Spinal cord (tissue), 10 donors: Measurements from ENCODE around the gene GSG1L. TPM values are rescaled to one million over a fixed set of nuclear protein-coding genes. Genes with fewer than 3 reads are reported as not detected.

Source experiments
- DNase-seq, 6 donors: peaks; one replicate each; pipeline versions ENCODE4 v3.0.0 to v3.0.0-alpha.2; 2013 to 2015; ENCODE audit warnings: low spot score in 6 of 6, low read depth in 4 of 6
- H3K27ac ChIP-seq: one replicate; pipeline ENCODE4 v1.5.1; 2013; ENCODE audit warnings: low read depth, low read length, control low read depth
- H3K27me3 ChIP-seq: one replicate; pipeline ENCODE4 v1.6.1; 2013; ENCODE audit warnings: low read length; ENCODE audit not compliant: control insufficient read depth, insufficient read depth
- H3K36me3 ChIP-seq: one replicate; pipeline ENCODE4 v1.6.1; 2013; ENCODE audit warnings: low read length; ENCODE audit not compliant: control insufficient read depth, insufficient read depth
- H3K4me1 ChIP-seq: one replicate; pipeline ENCODE4 v1.6.1; 2013; ENCODE audit warnings: low read length; ENCODE audit not compliant: control insufficient read depth, insufficient read depth
- H3K4me3 ChIP-seq: one replicate; pipeline ENCODE4 v1.5.1; 2013; ENCODE audit warnings: low read depth, low read length, control low read depth
- H3K9me3 ChIP-seq: one replicate; pipeline ENCODE4 v1.6.1; 2013; ENCODE audit warnings: low read length; ENCODE audit not compliant: control insufficient read depth, insufficient read depth
- WGBS: methylation state at CpG from one replicate; pipeline ENCODE4 v1.1.5; 2013; ENCODE audit warnings: missing lambda C conversion rate; ENCODE audit not compliant: insufficient coverage; 5-methylcytosine and 5-hydroxymethylcytosine counted together
- polyA plus RNA-seq, 2 donors: library from polyadenylated mRNA; unstranded; fragments of 120-200 nt; gene quantifications; one replicate each; pipeline ENCODE4 v1.2.1, GENCODE V29; 2013; ENCODE audit not compliant: insufficient read length in 2 of 2
- total RNA-seq, 2 donors: library from RNA; depleted of rRNA in 1 of 2; stranded (reverse); fragments of 120-200 nt in 1 of 2; fragments of >200 nt in 1 of 2; gene quantifications; one replicate each; pipeline versions ENCODE4 v1.2.3 to v1.2.4, GENCODE V29; 2013 to 2014
- donor health status: healthy.

Gene GSG1L
- total and polyA plus RNA-seq, 4 donors, result 7.5 to 26.1 (median 18.0) TPM

DNA sequence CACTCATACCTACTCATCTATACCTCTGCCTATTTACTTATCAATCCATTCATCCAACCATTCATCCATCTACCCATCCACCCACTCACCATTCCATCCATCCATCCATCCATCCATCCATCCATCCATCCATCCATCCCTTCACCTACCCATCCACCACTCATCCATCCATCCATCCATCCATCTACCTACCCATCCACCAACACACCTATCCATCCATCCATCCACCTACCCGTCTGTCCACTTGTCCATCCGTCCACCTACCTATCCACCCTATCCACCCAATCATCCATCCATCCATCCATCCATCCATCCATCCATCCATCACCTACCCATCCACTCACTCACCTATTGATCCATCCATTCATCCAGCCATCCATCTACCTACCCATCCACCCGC is 235.7 kb downstream of the GSG1L start:
- H3K27ac ChIP-seq, result no peak overlapping the region
- DNase-seq, result no peak
- H3K27me3 ChIP-seq, result no peaks in the 10 kb centered on the region
- H3K9me3 ChIP-seq, result no peaks in the 10 kb centered on the region
- peaks cover 8% of the 10 kb centered on the region for H3K4me1 ChIP-seq
- 64% methylated on average over 3 of the region's 3 CpGs for WGBS
- no peaks in the 10 kb centered on the region for H3K36me3 ChIP-seq
- no peak overlapping the region for H3K4me3 ChIP-seq

DNA sequence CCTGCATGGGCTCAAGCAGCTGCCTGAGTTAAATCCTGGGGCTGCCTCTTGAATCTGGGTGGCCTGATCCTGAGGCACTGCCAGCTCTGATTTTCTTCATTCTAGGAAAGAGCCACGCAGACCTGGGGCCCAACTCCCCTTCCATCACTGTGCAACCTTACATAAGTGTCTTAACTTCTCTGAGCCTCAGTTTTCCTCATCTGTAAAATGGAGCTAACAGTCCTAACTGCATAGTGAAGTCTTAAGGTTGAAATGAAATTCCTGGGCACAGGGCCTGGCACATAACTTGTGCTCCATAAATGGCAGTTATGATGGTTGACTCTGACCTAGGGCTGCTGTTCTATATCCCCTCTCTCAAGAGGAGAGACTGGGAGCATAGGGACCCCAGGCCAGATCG is 236.6 kb downstream of the GSG1L start:
- Histone ChIP-seq H3K9me3 (no peaks in the 10 kb centered on the region), H3K4me1 (peaks cover 8% of the 10 kb centered on the region), H3K27me3 (no peaks in the 10 kb centered on the region), H3K36me3 (no peaks in the 10 kb centered on the region), H3K27ac (no peak overlapping the region), H3K4me3 (no peak overlapping the region)
- DNase-seq, result no peak
- 100% methylated on average over 1 of the region's 2 CpGs for WGBS

DNA sequence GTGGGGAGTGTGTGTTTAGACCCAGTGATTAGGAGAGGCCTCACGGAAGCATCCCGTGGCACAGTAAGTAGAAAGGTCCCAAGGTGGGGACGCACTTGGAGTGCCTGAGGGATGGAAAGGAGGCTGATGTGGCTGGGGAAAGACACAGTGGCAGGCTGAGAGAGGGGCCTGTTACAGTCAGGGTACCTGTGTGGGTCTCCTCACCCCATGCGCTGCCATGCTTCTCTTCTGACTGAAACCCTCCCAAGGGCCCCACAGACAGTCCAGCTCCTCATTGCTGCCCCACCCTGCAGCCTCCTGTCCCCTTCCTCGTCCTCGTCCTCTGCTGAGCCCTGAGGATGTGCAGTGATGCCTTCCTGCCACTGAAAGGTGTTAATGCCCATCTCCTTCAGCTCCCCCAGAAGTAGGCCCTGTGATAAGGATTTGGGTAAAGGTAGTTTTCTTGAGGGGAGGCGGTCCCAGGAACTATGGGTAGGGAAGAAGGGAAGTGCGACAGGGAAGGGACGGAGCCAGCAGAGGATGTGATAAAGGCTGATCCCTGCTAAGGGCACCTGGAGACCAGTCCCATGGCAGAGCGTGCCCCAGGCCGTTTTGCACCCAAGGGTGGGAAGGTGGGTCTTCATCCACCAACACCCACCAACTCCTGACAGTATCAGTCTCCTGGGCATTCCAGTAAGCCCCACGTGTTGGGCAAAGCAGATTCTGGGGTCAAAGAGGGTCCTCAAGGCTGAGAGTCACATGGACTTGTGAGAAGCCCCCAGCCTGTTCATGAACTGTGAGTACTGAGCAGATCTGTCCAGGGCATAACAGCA is 237.2 kb downstream of the GSG1L start:
- Histone ChIP-seq H3K9me3 (no peaks in the 10 kb centered on the region), H3K4me3 (no peak overlapping the region), H3K27me3 (no peaks in the 10 kb centered on the region), H3K4me1 (peaks cover 8% of the 10 kb centered on the region), H3K36me3 (no peaks in the 10 kb centered on the region), H3K27ac (no peak overlapping the region)
- 87% methylated on average over 9 of the region's 12 CpGs for WGBS
- no peak for DNase-seq

DNA sequence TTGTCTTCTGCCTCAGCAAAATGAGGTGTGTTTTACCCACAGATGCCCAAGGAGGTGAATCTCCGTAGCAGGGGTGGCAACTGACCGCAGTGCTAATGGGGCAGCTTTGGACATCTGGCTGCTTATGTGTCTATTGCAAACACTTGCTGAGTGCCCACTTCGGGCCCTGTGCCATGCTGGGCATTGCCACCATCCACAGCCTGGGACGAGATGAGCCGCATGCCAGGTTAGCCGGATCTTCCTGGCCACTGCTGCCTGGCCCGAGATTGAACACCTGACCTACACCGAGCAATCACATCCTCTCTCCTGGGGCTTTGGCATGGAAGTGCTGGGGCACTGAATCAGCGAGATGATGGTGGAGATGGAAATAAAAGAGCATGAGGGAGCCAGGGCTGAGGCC is 238.7 kb downstream of the GSG1L start:
- Histone ChIP-seq H3K9me3 (no peaks in the 10 kb centered on the region), H3K4me3 (no peak overlapping the region), H3K4me1 (peaks cover 8% of the 10 kb centered on the region), H3K36me3 (no peaks in the 10 kb centered on the region), H3K27ac (no peak overlapping the region), H3K27me3 (no peaks in the 10 kb centered on the region)
- peak in 1 of 6 donors; percentile 25 for DNase-seq
- 84% methylated on average over 3 of the region's 9 CpGs for WGBS

DNA sequence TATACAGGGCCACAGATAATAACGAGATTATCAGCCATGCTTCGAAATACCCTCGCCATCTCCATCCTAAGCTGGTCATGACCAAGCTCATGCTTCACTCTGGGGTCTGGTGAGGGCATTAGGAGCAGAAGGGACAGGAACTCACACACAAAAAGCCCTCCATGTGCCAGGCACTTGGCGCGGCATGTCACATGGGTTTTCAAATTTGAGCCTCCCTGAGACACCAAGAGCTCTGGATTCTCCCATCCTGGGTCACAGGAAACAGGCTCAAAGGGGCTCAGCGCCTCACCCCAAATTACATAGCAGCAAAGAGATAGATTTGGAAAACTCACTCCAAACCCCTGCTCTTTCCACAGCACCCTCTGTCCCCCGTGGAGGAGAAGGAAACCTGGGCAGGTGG is 239.5 kb downstream of the GSG1L start:
- Histone ChIP-seq H3K36me3 (no peaks in the 10 kb centered on the region), H3K27me3 (no peaks in the 10 kb centered on the region), H3K27ac (no peak overlapping the region), H3K4me1 (peaks cover 8% of the 10 kb centered on the region), H3K9me3 (no peaks in the 10 kb centered on the region), H3K4me3 (no peak overlapping the region)
- WGBS, result 84% methylated on average over 3 of the region's 7 CpGs
- DNase-seq, result no peak

DNA sequence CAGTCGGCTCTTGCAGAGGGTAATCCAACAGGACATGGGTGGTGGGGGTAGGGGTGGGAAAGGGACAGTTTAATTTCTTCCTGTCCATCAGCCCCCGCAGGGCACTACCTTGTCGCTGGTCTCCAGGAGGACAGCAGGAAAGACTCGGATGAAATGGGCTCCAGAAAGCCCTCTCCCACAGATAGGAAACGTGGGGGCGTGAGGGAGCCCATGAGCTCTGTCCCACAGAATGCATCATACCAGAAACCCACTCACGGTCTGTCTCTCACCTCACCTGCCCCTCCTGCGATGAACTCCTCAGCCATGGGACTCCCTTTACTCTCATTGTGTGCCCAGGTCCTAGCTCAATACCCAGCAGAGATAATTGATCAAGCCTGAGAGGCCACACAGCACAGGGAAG is 240.1 kb downstream of the GSG1L start:
- no peak for DNase-seq
- Histone ChIP-seq H3K27me3 (no peaks in the 10 kb centered on the region), H3K4me1 (peaks cover 8% of the 10 kb centered on the region), H3K36me3 (no peaks in the 10 kb centered on the region), H3K9me3 (no peaks in the 10 kb centered on the region), H3K27ac (no peak overlapping the region), H3K4me3 (no peak overlapping the region)
- WGBS, result 84% methylated on average over 4 of the region's 8 CpGs

DNA sequence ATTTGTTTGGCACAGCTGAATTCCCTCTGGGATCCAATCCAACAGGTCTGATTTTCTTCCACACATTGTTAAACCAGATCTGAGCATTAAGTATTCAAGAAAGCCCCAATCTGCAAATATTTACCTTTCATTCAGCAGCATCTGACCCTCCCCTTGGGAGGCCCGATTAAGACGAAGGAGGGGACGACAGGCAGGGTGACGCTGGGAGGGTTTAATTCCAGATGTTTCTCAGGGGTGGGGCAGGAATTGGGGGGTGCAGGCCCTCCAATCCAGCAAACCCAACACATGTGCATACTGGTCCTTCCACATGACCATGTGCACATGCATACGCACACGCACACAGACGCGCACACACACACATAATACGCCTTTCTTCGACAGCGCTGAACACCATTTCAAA is 240.5 kb downstream of the GSG1L start:
- Histone ChIP-seq H3K4me1 (peaks cover 8% of the 10 kb centered on the region), H3K9me3 (no peaks in the 10 kb centered on the region), H3K27ac (no peak overlapping the region), H3K36me3 (no peaks in the 10 kb centered on the region), H3K27me3 (no peaks in the 10 kb centered on the region), H3K4me3 (no peak overlapping the region)
- WGBS, result 100% methylated on average over 5 of the region's 11 CpGs
- no peak for DNase-seq

DNA sequence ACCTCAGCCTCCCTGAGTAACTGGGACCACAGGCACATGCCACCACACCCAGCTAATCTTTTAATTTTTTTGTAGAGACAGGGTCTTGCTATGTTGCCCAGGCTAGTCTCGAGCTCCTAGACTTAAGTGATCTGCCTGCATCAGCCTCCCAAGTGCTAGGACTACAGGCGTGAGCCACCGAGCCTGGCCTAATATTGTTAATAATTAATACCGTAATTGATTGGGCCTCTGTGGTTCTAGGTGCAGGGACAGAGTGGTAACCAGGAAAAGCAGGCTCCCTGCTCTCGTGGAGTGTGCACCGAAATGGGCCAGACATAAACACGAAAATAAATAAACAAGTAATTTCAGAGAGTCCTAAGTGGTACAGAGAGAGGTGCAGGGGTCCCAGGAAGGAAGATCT is 241.0 kb downstream of the GSG1L start:
- 81% methylated on average over 4 of the region's 7 CpGs for WGBS
- Histone ChIP-seq H3K27me3 (no peaks in the 10 kb centered on the region), H3K4me1 (peaks cover 8% of the 10 kb centered on the region), H3K27ac (no peak overlapping the region), H3K9me3 (no peaks in the 10 kb centered on the region), H3K36me3 (no peaks in the 10 kb centered on the region), H3K4me3 (no peak overlapping the region)
- no peak for DNase-seq

DNA sequence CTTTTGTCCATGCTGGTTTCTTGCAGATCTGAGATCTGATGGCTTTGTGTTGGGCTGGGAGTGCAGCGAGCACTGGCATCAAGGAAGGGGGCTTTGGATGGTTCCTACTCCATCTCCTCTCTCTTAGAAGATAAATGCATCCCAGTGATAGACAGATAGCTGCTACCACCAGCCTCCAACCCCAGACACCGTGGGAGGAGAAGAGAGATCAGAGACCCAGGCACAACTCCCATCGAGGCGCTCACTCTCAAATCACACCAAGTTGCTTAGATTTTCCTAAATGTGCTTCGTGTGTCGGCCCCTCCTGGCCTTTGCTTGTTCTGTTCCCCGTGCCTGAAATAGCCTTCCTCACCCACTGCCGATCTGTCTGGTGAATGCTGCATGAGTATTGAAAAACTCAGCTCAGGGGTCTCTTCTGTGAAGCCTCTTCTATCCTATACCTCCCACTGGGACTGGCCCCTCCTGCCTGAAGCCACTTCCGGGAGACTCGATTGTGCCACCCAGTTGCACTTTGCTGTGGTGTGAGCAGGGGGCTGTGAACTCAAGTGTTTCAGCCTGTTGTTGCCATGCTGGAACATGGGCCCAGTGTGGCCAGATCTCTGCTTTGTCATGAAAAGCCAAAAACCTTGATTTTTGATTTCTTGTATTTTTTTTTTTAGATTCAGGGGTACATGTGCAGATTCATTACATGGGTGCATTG is 242.7 kb downstream of the GSG1L start:
- Histone ChIP-seq H3K4me3 (no peak overlapping the region), H3K9me3 (no peaks in the 10 kb centered on the region), H3K27ac (no peak overlapping the region), H3K4me1 (peaks cover 14% of the 10 kb centered on the region), H3K27me3 (no peaks in the 10 kb centered on the region), H3K36me3 (no peaks in the 10 kb centered on the region)
- DNase-seq, result no peak
- 80% methylated on average over 4 of the region's 10 CpGs for WGBS
